Measurements from ENCODE around the gene RCSD1.
A peak's percentile ranks its signal among the peaks of the same experiment; 100 is the strongest.

The RCSD1 gene

DNA sequence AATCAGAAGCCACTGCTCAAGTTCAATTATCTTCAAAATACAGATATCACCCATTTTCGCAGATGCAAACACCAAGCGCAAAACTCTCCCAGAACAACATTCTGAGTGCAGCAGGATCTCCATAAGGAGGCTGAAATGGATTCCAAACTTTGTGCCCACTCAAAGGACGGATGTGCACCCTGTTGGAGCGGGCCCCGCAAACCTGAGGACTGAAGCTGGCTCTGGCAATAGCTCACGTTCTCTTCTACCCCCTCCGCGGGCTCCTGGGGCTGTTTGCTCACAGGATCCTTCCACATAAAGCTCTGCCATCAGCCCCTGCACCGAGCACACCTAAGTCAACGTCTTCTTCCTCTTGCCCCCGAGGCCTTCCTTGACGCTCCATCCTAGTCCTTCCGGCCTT lies 11.7 kb upstream of the RCSD1 start:
- H3K4me1 ChIP-seq (ENCODE audit: insufficient read depth, low read length, severe bottlenecking), result peaks cover 75% of the 10 kb centered on the region
- TF ChIP-seq EZH2 (IDR thresholded peaks at IDR 0.05; ENCODE audit: borderline replicate concordance, low read length), result no peak
- TF ChIP-seq, protein P1, sequence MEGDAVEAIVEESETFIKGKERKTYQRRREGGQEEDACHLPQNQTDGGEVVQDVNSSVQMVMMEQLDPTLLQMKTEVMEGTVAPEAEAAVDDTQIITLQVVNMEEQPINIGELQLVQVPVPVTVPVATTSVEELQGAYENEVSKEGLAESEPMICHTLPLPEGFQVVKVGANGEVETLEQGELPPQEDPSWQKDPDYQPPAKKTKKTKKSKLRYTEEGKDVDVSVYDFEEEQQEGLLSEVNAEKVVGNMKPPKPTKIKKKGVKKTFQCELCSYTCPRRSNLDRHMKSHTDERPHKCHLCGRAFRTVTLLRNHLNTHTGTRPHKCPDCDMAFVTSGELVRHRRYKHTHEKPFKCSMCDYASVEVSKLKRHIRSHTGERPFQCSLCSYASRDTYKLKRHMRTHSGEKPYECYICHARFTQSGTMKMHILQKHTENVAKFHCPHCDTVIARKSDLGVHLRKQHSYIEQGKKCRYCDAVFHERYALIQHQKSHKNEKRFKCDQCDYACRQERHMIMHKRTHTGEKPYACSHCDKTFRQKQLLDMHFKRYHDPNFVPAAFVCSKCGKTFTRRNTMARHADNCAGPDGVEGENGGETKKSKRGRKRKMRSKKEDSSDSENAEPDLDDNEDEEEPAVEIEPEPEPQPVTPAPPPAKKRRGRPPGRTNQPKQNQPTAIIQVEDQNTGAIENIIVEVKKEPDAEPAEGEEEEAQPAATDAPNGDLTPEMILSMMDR (IDR thresholded peaks at IDR 0.05; ENCODE audit: low read length), result no peak
- H3K9me3 ChIP-seq (ENCODE audit: low read length), result peaks cover 12% of the 10 kb centered on the region; the same call in 1 of the 2 replicates
- H3K36me3 ChIP-seq (ENCODE audit: insufficient read depth, low read length), result peaks cover 18% of the 10 kb centered on the region
- H3K27ac ChIP-seq (ENCODE audit: low read depth, low read length, poor library complexity, severe bottlenecking), result peak overlapping the region; percentile 98
- H4K20me1 ChIP-seq (ENCODE audit: insufficient read depth, low read length), result no peaks in the 10 kb centered on the region
- H3F3A ChIP-seq (ENCODE audit: insufficient read depth, low read length), result peaks cover 7% of the 10 kb centered on the region; the same call in 1 of the 2 replicates
- H3K27me3 ChIP-seq (ENCODE audit: insufficient read depth, low read length), result no peaks in the 10 kb centered on the region
- H3K79me2 ChIP-seq (ENCODE audit: insufficient read depth, low read length), result no peaks in the 10 kb centered on the region
- peak overlapping the region; percentile 67 for H3K4me3 ChIP-seq (ENCODE audit: low read depth, low read length, poor library complexity, severe bottlenecking)
- H3K9me2 ChIP-seq (ENCODE audit: low read depth, low read length), result no peaks in the 10 kb centered on the region
- peak overlapping the region; percentile 85 for H3K4me2 ChIP-seq (ENCODE audit: low read length)
- H3K9ac ChIP-seq (ENCODE audit: low read length), result peak overlapping the region; percentile 78
- 0 out of 2 replicates have a peak overlapping the region, but pooled peaks have one; percentile 6 for H2AFZ ChIP-seq (ENCODE audit: low read length)

DNA sequence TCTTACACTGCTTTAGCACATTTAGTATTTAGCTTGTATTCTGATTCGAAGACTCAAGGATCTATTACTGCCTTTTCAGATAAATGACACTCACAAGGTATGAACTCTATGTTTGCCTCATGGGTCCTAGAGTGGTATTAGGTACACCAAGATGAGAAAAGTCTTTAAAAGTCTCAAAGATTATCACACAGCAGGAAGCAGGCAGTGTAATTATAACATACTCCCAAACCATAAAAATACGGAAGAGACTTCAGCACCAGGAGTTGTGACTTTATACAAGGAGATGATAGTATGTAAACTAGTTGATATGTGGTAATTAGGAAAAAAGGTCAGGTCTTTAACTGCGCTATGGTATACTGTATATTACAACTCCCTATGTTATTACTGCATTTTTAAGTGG lies 11.2 kb upstream of the RCSD1 start:
- peak overlapping the region; percentile 85 for H3K4me2 ChIP-seq (ENCODE audit: low read length)
- no peak for TF ChIP-seq EZH2 (IDR thresholded peaks at IDR 0.05; ENCODE audit: borderline replicate concordance, low read length)
- TF ChIP-seq, protein P1 (IDR thresholded peaks at IDR 0.05; ENCODE audit: low read length), result no peak
- no peaks in the 10 kb centered on the region for H4K20me1 ChIP-seq (ENCODE audit: insufficient read depth, low read length)
- H3K9me3 ChIP-seq (ENCODE audit: low read length), result peaks cover 12% of the 10 kb centered on the region; the same call in 1 of the 2 replicates
- H3K27ac ChIP-seq (ENCODE audit: low read depth, low read length, poor library complexity, severe bottlenecking), result peak overlapping the region; percentile 98
- H3F3A ChIP-seq (ENCODE audit: insufficient read depth, low read length), result peaks cover 7% of the 10 kb centered on the region; the same call in 1 of the 2 replicates
- peaks cover 76% of the 10 kb centered on the region for H3K4me1 ChIP-seq (ENCODE audit: insufficient read depth, low read length, severe bottlenecking)
- H3K79me2 ChIP-seq (ENCODE audit: insufficient read depth, low read length), result no peaks in the 10 kb centered on the region
- H3K4me3 ChIP-seq (ENCODE audit: low read depth, low read length, poor library complexity, severe bottlenecking), result peak overlapping the region; percentile 67
- H3K36me3 ChIP-seq (ENCODE audit: insufficient read depth, low read length), result peaks cover 18% of the 10 kb centered on the region
- no peaks in the 10 kb centered on the region for H3K9me2 ChIP-seq (ENCODE audit: low read depth, low read length)
- 0 out of 2 replicates have a peak overlapping the region, but pooled peaks have one; percentile 6 for H2AFZ ChIP-seq (ENCODE audit: low read length)
- H3K27me3 ChIP-seq (ENCODE audit: insufficient read depth, low read length), result no peaks in the 10 kb centered on the region
- peak overlapping the region; percentile 78 for H3K9ac ChIP-seq (ENCODE audit: low read length)

DNA sequence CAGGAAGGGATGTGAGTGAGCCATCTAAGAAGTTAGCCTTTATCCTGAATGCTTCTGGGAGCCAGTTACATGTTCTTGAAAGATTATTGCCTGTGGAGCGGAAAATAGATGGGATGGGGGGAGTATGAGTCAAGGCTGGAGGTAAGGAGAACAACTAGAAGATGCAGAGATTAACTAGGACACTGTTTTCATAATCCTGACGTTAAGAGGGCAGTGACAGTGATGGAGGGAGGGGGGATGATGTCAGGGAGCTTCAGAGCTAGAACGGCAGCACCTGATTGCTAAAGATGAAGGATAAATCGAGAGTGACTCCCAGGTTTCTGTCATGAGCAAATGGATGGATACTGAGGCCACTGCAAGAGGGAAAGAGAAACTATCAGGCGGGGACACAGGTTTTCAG lies 10.0 kb upstream of the RCSD1 start:
- Histone ChIP-seq H3K4me3 (ENCODE audit: low read depth, low read length, poor library complexity, severe bottlenecking) (no peak overlapping the region), H3K4me2 (ENCODE audit: low read length) (peak overlapping the region; percentile 50), H3K79me2 (ENCODE audit: insufficient read depth, low read length) (no peaks in the 10 kb centered on the region), H3K9me2 (ENCODE audit: low read depth, low read length) (no peaks in the 10 kb centered on the region), H3K9ac (ENCODE audit: low read length) (peak overlapping the region; percentile 43), H3F3A (ENCODE audit: insufficient read depth, low read length) (peaks cover 7% of the 10 kb centered on the region; the same call in 1 of the 2 replicates), H3K4me1 (ENCODE audit: insufficient read depth, low read length, severe bottlenecking) (peaks cover 79% of the 10 kb centered on the region), H3K9me3 (ENCODE audit: low read length) (peaks cover 6% of the 10 kb centered on the region; the same call in 1 of the 2 replicates), H3K27ac (ENCODE audit: low read depth, low read length, poor library complexity, severe bottlenecking) (peak overlapping the region; percentile 98), H3K36me3 (ENCODE audit: insufficient read depth, low read length) (peaks cover 12% of the 10 kb centered on the region), H4K20me1 (ENCODE audit: insufficient read depth, low read length) (no peaks in the 10 kb centered on the region), H3K27me3 (ENCODE audit: insufficient read depth, low read length) (no peaks in the 10 kb centered on the region), H2AFZ (ENCODE audit: low read length) (peak overlapping the region; percentile 90)
- TF ChIP-seq, protein P1 (IDR thresholded peaks at IDR 0.05; ENCODE audit: low read length), result no peak
- no peak for TF ChIP-seq EZH2 (IDR thresholded peaks at IDR 0.05; ENCODE audit: borderline replicate concordance, low read length)

Measured in OCI-LY1 (cell line).